GM10266 (cell line): Measurements from ENCODE around the gene TENM4.

ENCODE experiments used
- DNase-seq: peaks from one replicate; pipeline ENCODE4 v3.0.0; 2012; ENCODE audit errors: extremely low spot score
- TF ChIP-seq, protein P1 (sequence below): IDR thresholded peaks from 2 replicates; pipeline ENCODE4 v1.5.1; 2012; ENCODE audit warnings: mild to moderate bottlenecking, low read depth; ENCODE audit not compliant: control insufficient read depth, insufficient read depth; ENCODE audit errors: missing control alignments

TENM4 gene

DNA sequence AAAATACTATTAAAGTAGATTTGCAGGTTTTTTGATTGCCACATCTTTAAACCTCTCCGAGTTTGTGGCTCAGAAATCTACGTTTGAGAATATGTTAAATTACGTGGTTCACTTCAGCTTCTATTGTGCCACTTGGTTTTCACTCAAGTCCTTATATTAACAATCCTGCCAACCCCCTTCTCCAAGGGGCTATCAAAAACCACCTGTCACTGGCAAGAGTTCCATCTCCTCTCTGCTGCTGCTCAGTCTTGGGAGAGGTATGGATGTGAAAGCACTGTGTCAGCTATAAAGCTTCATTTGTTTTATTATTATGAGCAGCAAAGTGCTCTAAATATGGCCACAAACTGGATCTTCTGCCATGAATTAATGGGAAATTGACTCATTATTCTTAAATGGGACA, 668.6 kb downstream of the TENM4 start:
- DNase-seq = no peak
- TF ChIP-seq, protein P1, sequence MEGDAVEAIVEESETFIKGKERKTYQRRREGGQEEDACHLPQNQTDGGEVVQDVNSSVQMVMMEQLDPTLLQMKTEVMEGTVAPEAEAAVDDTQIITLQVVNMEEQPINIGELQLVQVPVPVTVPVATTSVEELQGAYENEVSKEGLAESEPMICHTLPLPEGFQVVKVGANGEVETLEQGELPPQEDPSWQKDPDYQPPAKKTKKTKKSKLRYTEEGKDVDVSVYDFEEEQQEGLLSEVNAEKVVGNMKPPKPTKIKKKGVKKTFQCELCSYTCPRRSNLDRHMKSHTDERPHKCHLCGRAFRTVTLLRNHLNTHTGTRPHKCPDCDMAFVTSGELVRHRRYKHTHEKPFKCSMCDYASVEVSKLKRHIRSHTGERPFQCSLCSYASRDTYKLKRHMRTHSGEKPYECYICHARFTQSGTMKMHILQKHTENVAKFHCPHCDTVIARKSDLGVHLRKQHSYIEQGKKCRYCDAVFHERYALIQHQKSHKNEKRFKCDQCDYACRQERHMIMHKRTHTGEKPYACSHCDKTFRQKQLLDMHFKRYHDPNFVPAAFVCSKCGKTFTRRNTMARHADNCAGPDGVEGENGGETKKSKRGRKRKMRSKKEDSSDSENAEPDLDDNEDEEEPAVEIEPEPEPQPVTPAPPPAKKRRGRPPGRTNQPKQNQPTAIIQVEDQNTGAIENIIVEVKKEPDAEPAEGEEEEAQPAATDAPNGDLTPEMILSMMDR = no peak

DNA sequence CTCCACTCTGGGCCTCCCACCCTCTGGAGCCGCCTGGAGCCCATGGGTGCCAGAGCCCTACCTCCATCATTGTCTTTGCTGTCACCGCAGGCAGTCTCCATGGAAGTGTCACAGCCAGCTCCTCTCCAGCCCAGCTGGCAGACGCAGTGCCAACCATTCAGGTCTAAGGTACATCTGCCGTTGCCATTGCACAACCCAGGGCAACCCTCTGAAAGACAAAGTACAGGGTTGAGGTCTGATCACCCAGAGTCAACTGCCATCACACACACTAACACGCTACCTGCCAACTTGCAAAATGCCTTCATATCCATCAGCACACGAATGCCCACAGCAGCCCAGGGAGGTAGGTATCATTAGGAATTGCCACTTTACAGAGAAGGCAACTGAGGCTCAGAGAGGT, 669.9 kb downstream of the TENM4 start:
- DNase-seq = no peak
- TF ChIP-seq, protein P1 = no peak

DNA sequence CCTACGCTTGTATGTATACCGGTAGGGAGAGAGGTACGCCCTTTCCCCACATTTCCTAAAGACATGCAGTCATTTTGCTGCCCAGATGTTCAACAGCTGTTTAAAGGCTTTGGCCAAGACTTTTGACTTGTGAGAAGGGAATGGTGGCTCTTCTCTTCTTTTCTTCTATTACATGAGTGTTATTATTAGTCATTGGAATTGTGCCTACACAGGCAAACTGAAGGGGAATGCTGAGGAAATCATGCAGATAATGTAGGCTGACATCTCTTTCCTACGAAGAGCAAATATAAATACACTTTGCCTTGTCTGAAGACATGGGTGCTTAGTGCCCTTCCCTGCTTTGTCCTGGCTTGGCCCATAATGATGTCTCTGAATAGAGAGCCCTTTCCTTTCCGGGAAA, 671.9 kb downstream of the TENM4 start:
- TF ChIP-seq, protein P1 = no peak
- no peak for DNase-seq

DNA sequence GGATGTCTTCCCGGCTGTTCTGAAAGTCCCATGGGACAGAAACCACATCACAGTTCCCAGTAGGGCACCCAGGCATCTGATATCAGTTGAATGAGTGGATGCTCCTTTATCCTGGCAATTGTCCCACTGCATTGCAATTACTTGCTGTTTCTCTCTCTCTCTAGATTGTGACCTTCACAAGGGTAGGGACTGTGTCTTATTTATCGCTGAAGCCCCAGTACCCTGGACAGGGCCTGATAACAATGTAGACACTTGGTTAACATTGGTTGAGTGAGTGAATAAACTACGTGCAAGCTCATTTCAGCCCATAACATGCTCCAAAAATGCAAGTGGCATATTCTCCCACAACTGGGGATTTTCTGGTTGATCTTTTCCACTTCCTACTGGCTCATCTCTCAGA, 672.5 kb downstream of the TENM4 start:
- no peak for DNase-seq
- TF ChIP-seq, protein P1 = no peak

DNA sequence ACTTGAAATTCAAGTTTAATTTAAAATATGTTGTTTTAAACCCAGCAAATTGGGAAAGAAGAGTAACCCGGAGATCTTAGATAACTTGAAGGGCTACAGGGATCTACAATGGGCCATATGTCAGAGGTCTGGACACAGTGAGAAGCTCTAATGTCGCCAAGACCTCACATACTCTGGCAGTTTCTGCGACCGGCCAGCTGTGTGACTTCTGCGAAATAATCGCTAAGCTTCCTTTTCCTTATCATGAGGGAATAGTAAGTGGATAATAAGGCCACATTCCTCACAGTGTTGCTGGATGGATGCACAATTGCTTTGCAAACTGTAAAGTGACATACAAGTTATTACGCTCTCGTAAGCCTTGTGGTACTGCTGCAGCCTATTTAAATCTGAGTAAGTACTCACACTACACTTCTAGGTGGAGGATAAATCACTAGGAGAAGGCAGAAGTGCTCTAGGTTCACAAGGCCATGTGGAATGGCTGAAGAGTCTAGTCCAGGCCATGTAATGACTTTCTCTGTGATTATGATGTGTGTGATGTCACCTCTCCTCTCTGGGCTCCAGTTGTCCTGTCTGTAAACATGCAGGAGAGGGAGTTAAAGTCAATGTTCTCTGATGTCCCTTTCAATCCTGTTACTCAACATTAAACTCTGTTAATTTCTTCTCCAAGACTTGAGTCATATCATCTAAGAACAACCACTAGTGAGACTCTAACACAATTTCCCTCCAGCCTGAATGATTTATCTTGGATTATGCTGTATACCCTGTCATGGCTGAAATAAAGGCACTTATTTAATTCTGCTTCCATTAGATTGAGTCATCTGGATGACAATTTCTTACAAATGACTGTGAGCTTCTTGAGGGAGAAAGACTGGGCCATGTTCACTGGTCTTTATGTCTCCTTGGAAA, 673.5 kb downstream of the TENM4 start:
- DNase-seq = no peak
- TF ChIP-seq, protein P1 = no peak

DNA sequence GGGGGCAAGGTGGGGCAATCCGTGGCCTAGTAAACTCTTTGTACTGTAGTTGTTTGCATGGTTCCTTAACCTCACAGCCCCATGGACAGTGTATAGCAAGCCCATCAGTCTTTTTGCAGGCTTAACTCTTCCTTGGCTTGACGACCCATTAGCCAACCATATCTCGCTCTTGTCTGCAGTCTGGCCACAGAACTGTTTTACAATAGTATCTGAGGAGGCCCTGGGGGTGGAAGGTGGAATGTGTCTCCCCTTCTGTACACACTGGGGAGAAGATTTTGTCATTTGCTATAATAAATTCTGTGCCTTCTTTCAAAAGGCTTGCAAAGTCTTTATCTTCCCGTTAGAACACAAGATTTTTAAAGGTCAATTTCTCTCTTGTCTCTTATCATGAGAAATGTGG, 675.9 kb downstream of the TENM4 start:
- DNase-seq = no peak
- TF ChIP-seq, protein P1 = no peak

DNA sequence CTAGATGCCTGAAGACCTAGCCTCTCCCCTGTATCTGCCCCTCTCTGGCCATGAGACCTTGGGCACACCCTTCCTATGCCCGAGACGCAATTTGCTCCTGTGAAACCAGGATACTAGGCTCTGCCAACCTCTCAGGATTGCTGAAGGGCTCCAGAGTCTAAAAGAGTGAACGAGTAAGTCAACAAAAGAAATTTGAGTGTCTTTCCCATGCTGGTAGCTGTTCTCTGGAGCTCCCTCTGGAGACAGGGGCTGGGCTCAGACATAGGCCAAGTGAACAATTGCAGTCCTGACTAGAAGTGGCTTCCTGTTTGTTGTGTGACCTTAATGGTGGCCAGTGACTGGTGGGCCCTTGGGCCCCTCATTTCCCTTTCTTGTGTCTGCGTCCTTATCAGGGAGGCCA, 677.2 kb downstream of the TENM4 start:
- DNase-seq = no peak
- TF ChIP-seq, protein P1 = no peak
